ENCODE measurements around the gene MUS81. TPM values are rescaled to one million over a fixed set of nuclear protein-coding genes. Genes with fewer than 3 reads are reported as not detected.

MUS81 gene
- total and polyA plus RNA-seq, 2 of the 4 experiments (the other 2 are of a cell fraction), result 23.7 to 47.9 TPM

GRCh38 chr11:65891219-65892136 is 31.2 kb downstream of the MUS81 start (continued):
- peak; percentile 30; the same call in 1 of the 2 replicates for TF ChIP-seq CTCF (conservative IDR thresholded peaks at IDR 0.05; ENCODE audit: low read depth, low read length)

Measured in IMR-90 (cell line).